K562 (cell line): Measurements from ENCODE around the gene ZBTB7A. TPM values are rescaled to one million over a fixed set of nuclear protein-coding genes. Genes with fewer than 3 reads are reported as not detected.

ENCODE experiments used
- ATAC-seq: fragments of 200-7000 bp; cut with Tn5 transposase; 3 replicates; pipeline ENCODE4 v1.9.1; 2020; ENCODE audit warnings: moderate library complexity
- BruUV-seq: library from RNA; stranded (reverse); fragments of 400-500 nt; replicated peaks from 2 replicates; lab custom pipeline; 2021; lab: Mats Ljungman, UMichigan
- CTCF ChIA-PET: fragments of 300-600 bp; formaldehyde crosslinking; extraction: SDS; loops from one replicate; lab custom pipeline; 2021; ENCODE audit warnings: low intra/inter-chr PET ratio; lab: Yijun Ruan, JAX
- POLR2A ChIA-PET: fragments of 300-600, 350-650 bp; sonication (Branson Sonifier 250); formaldehyde crosslinking; extraction: SDS; loops from one replicate; lab custom pipeline; 2021; ENCODE audit warnings: antibody characterized with exemption, inconsistent platforms; lab: Yijun Ruan, JAX
- DNase-seq, 4 experiments: peaks; one replicate each; pipeline versions ENCODE4 v3.0.0 to v3.0.0-alpha.2; 2011 to 2018; ENCODE audit warnings: low spot score in 3 of 4, mixed read lengths in 3 of 4; ENCODE audit errors: extremely low read depth in 1 of 4
- FAIRE-seq: peaks from 2 replicates; lab custom pipeline; 2011; peaks lifted over from hg19 to GRCh38; lab: Jason Lieb, UNC
- H2AFZ ChIP-seq: 2 replicates; pipeline ENCODE4 v1.6.0; 2011; ENCODE audit warnings: low read depth, low read length, control low read depth, inconsistent platforms
- H3K27ac ChIP-seq: fragments of 200-600 bp; 3 replicates; pipeline ENCODE4 v1.8.0; 2011; ENCODE audit warnings: low read depth, mild to moderate bottlenecking, control low read depth, inconsistent platforms, low read length, moderate library complexity, mixed read lengths; ENCODE audit errors: extremely low read depth
- H3K27me3 ChIP-seq, 2 experiments: fragments of 300-600 bp in 1 of 2; 2 replicates in 1 of 2; 3 replicates in 1 of 2; pipeline versions ENCODE4 v1.6.0 to v1.8.0; 2011; ENCODE audit warnings: inconsistent platforms in 2 of 2, low read length in 2 of 2, mild to moderate bottlenecking in 1 of 2, mixed read lengths in 1 of 2, moderate library complexity in 1 of 2; ENCODE audit not compliant: control insufficient read depth in 2 of 2, insufficient read depth in 2 of 2
- H3K36me3 ChIP-seq: fragments of 300-600 bp; 3 replicates; pipeline ENCODE4 v1.8.0; 2011; ENCODE audit warnings: mild to moderate bottlenecking, low read length, inconsistent platforms; ENCODE audit not compliant: control insufficient read depth, insufficient read depth
- H3K4me1 ChIP-seq, 2 experiments: fragments of 200-600 bp in 1 of 2; replicated peaks in 1 of 2; 2 replicates in 1 of 2; 3 replicates in 1 of 2; pipeline versions ENCODE4 v1.5.1 to v1.8.0; 2011; ENCODE audit warnings: inconsistent platforms in 2 of 2, low read length in 2 of 2, mild to moderate bottlenecking in 1 of 2, mixed read lengths in 1 of 2, moderate library complexity in 1 of 2; ENCODE audit not compliant: control insufficient read depth in 2 of 2, insufficient read depth in 2 of 2
- H3K4me2 ChIP-seq: 2 replicates; pipeline ENCODE4 v1.6.1; 2011; ENCODE audit warnings: low read length, control low read depth, inconsistent platforms, mixed read lengths; ENCODE audit not compliant: insufficient read depth
- H3K4me3 ChIP-seq: fragments of 200-600 bp; sonication (generic), shearing (Covaris generic); 2 replicates; pipeline ENCODE4 v1.5.1; 2016; ENCODE audit warnings: control low read depth, inconsistent platforms
- H3K79me2 ChIP-seq: fragments of 200-600 bp; 3 replicates; pipeline ENCODE4 v1.8.0; 2011; ENCODE audit warnings: low read length, inconsistent platforms; ENCODE audit not compliant: control insufficient read depth, insufficient read depth
- H3K9ac ChIP-seq, 2 experiments: 2 replicates each; pipeline versions ENCODE4 v1.6.0 to v1.6.1; 2011; ENCODE audit warnings: low read depth in 2 of 2, low read length in 2 of 2, control low read depth in 1 of 2, inconsistent platforms in 1 of 2, mild to moderate bottlenecking in 1 of 2, mixed read lengths in 1 of 2; ENCODE audit not compliant: insufficient read depth in 1 of 2
- H3K9me1 ChIP-seq: one replicate; pipeline ENCODE4 v1.6.0; 2011; ENCODE audit warnings: inconsistent platforms, mild to moderate bottlenecking, low read length, moderate library complexity; ENCODE audit not compliant: control insufficient read depth, insufficient read depth
- H3K9me3 ChIP-seq: replicated peaks from 2 replicates; pipeline ENCODE4 v1.5.1; 2011; ENCODE audit warnings: low read depth, low read length, inconsistent platforms; ENCODE audit not compliant: control insufficient read depth, insufficient read depth
- H4K20me1 ChIP-seq: replicated peaks from 2 replicates; pipeline ENCODE4 v1.6.1; 2011; ENCODE audit warnings: low read length, inconsistent platforms, mixed read lengths; ENCODE audit not compliant: control insufficient read depth, insufficient read depth
- ASH1L ChIP-seq: fragments of 450-650 bp; IDR thresholded peaks from 2 replicates; pipeline ENCODE4 v1.6.1; 2018; ENCODE audit warnings: borderline replicate concordance, mild to moderate bottlenecking, low read depth; ENCODE audit not compliant: partially characterized antibody
- E2F1 ChIP-seq: sonication (generic); formaldehyde crosslinking; IDR thresholded peaks from 2 replicates; pipeline ENCODE4 v1.8.1; 2023; ENCODE audit warnings: mild to moderate bottlenecking, missing genetic modification reagents, moderate library complexity
- E2F8 ChIP-seq: fragments of 450-650 bp; IDR thresholded peaks from 2 replicates; pipeline ENCODE4 v1.7.1; 2018; ENCODE audit warnings: mild to moderate bottlenecking, low read depth; ENCODE audit not compliant: partially characterized antibody
- GABPA ChIP-seq: fragments of 200-800 bp; sonication (Bioruptor generic); conservative IDR thresholded peaks from 2 replicates; pipeline ENCODE4 v1.6.1; 2016; ENCODE audit warnings: low read depth, missing genetic modification characterization, missing compliant biosample characterization
- HDAC1 ChIP-seq, 2 experiments: fragments of 450-650 bp; IDR thresholded peaks; 2 replicates each; pipeline ENCODE4 v1.6.1; 2016 to 2017; ENCODE audit warnings: inconsistent platforms in 1 of 2, mild to moderate bottlenecking in 1 of 2, moderate library complexity in 1 of 2
- PREB ChIP-seq: sonication (generic); formaldehyde crosslinking; IDR thresholded peaks from 2 replicates; pipeline ENCODE4 v1.8.1; 2023; ENCODE audit warnings: mild to moderate bottlenecking, missing genetic modification reagents
- SNIP1 ChIP-seq: fragments of 450-650 bp; IDR thresholded peaks from 2 replicates; pipeline ENCODE4 v1.7.1; 2017; ENCODE audit warnings: low read depth, mild to moderate bottlenecking
- SP2 ChIP-seq: IDR thresholded peaks from 2 replicates; pipeline ENCODE4 v1.6.1; 2011; ENCODE audit warnings: mild to moderate bottlenecking, low read depth, low read length, moderate library complexity; ENCODE audit not compliant: poor library complexity, severe bottlenecking; ENCODE audit errors: extremely low read depth
- SRSF3 ChIP-seq: fragments of 200-400 bp; formaldehyde crosslinking; IDR thresholded peaks from 2 replicates; pipeline ENCODE4 v1.6.1; 2016; ENCODE audit warnings: mild to moderate bottlenecking, low read length, moderate library complexity; ENCODE audit not compliant: insufficient read depth
- TOE1 ChIP-seq, 2 experiments: fragments of 450-650 bp in 1 of 2; sonication (generic) in 1 of 2; formaldehyde crosslinking in 1 of 2; IDR thresholded peaks; 2 replicates each; pipeline versions ENCODE4 v1.7.1 to v1.8.0; 2016 to 2022; ENCODE audit warnings: borderline replicate concordance in 2 of 2, mild to moderate bottlenecking in 2 of 2, antibody characterized with exemption in 1 of 2, inconsistent platforms in 1 of 2, low read depth in 1 of 2, missing genetic modification reagents in 1 of 2, moderate library complexity in 1 of 2
- ZNF134 ChIP-seq: fragments of 250-450 bp; sonication (Bioruptor Pico); conservative IDR thresholded peaks from 2 replicates; pipeline ENCODE4 v1.4.0; 2020
- ZNF561 ChIP-seq: fragments of 450-650 bp; formaldehyde crosslinking; conservative IDR thresholded peaks from 2 replicates; pipeline ENCODE4 v1.4.0; 2020; ENCODE audit warnings: mild to moderate bottlenecking, moderate library complexity
- ZNF780A ChIP-seq: fragments of 250-450 bp; sonication (Bioruptor Pico); IDR thresholded peaks from 2 replicates; pipeline ENCODE4 v1.5.0; 2021; ENCODE audit warnings: mild to moderate bottlenecking
- WGBS: fragments of 100-300 bp; shearing (Covaris generic); methylation state at CpG from one replicate; pipeline ENCODE4 v1.1.6; 2016; ENCODE audit warnings: low coverage, mixed read lengths; ENCODE audit not compliant: insufficient coverage; ENCODE audit errors: missing lambda C conversion rate; 5-methylcytosine and 5-hydroxymethylcytosine counted together
- in situ Hi-C: fragments of 300-500 bp; cut with MboI; formaldehyde crosslinking; loops from 4 replicates; pipeline ENCODE4 v1.15.0; 2018; ENCODE audit warnings: inconsistent platforms, mixed read lengths
- intact Hi-C: fragments of 100-400 bp; cut with micrococcal nuclease; formaldehyde crosslinking; loops from 2 replicates; pipeline ENCODE4 v1.14.2; 2022
- polyA plus RNA-seq, 8 experiments: library from polyadenylated mRNA; depleted of rRNA in 4 of 8; stranded (reverse) in 5 of 8; unstranded in 3 of 8; fragments of >200 nt; fragmentation: Nextera tagmentation in 2 of 8; fragmentation: Illumina TruSeq in 1 of 8; extraction: Ambion mirVana in 2 of 8; extraction: Trizol in 1 of 8; gene quantifications; 2 replicates each; pipeline versions ENCODE4 v1.2.1 to v1.2.3, GENCODE V29; 2011 to 2014; ENCODE audit warnings: inconsistent platforms in 1 of 8, missing spikeins in 1 of 8
- total RNA-seq, 7 experiments: library from RNA; depleted of rRNA in 6 of 7; stranded (reverse); fragments of >200 nt in 6 of 7; fragmentation: Illumina TruSeq in 2 of 7; extraction: Trizol in 2 of 7; gene quantifications; 2 replicates each; pipeline versions ENCODE4 v1.2.1 to v1.2.3, GENCODE V29; 2011 to 2021; ENCODE audit warnings: low replicate concordance in 1 of 7

The ZBTB7A gene
- total and polyA plus RNA-seq, 9 of the 15 experiments (the other 6 are each of a cell fraction or from before 2014, with no cell fraction given) = 0.11 to 34.0 (median 4.6) TPM

- ChIA-PET POLR2A (interaction anchor here (0.7 kb wide), 1 partner anchor 31 kb away, joined by 3 read pairs; no protein-coding TSS in a partner anchor), CTCF (no interaction called here)
- intact Hi-C loops (no loop called here), in situ Hi-C loops (no loop called here)
- ATAC-seq (no peak), DNase-seq (no peak)
- H3K27ac ChIP-seq = no peak overlapping the region
- peak overlapping the region in 1 of 2 experiments; percentile 68; a peak in 2 of 4 replicates for H3K9ac ChIP-seq
- WGBS = 94% methylated on average over 19 of the region's 19 CpGs
- H3K27me3 ChIP-seq = no peaks in the 10 kb centered on the region
- BruUV-seq = no TSS peak
- peaks cover 0 to 8% of the 10 kb centered on the region in 2 experiments; a peak in 2 of 5 replicates for H3K4me1 ChIP-seq
- H4K20me1 ChIP-seq = no peaks in the 10 kb centered on the region
- H3K4me3 ChIP-seq = no peak overlapping the region
- no peaks in the 10 kb centered on the region for H3K9me3 ChIP-seq
- H3K79me2 ChIP-seq = no peaks in the 10 kb centered on the region
- H3K9me1 ChIP-seq = no peaks in the 10 kb centered on the region
- TF ChIP-seq SP2 (no peak), E2F8 (no peak), E2F1 (CRISPR knock-in tag) (no peak), ZNF780A (no peak), ASH1L (no peak), ZNF134 (no peak), GABPA (no peak), HDAC1 (IDR thresholded peaks at IDR 0.05) (no peak), SRSF3 (no peak), PREB (CRISPR knock-in tag) (no peak), ZNF561 (CRISPR knock-in tag) (no peak), SNIP1 (no peak), TOE1 (IDR thresholded peaks at IDR 0.05; ENCODE audit: borderline replicate concordance) (no peak), TOE1 (CRISPR knock-in tag; IDR thresholded peaks at IDR 0.05; ENCODE audit: borderline replicate concordance, low read depth) (no peak)
- TF ChIP-seq, all 486 proteins: peak for 0
- FAIRE-seq = no peak
- peaks cover 86% of the 10 kb centered on the region; the same call in 2 of the 3 replicates for H3K36me3 ChIP-seq
- no peak overlapping the region for H2AFZ ChIP-seq
- no peak overlapping the region for H3K4me2 ChIP-seq
Observed at GRCh38 chr19:4114181-4114580, 47.5 kb upstream of the ZBTB7A start.
